Hair follicular keratinocyte (primary cell): ENCODE data around the gene GNG4. TPM values are rescaled to one million over a fixed set of nuclear protein-coding genes. Genes with fewer than 3 reads are reported as not detected.

Experiments
- total RNA-seq: library from RNA; depleted of rRNA; stranded (reverse); fragments of >200 nt; gene quantifications from 2 replicates; pipeline ENCODE4 v1.2.3, GENCODE V29; 2015

GNG4 gene
- total RNA-seq = 0.16 and 0.30 TPM in 2 replicates

GRCh38 chr1:235649368-235650163 is at the start of gene GNG4:
Gene GNG4, minus strand, starts transcription at chr1:235649784. Its CDS starts 65,946 bp downstream, at chr1:235583838.

GRCh38 chr1:235504122-235504493 is 145.5 kb downstream of the GNG4 start, which contains the start of gene B3GALNT2:
Gene B3GALNT2, minus strand, starts transcription at chr1:235504452. Its CDS starts 200 bp downstream, at chr1:235504252.

Other genes with a start within 250 kb of the GNG4 start
- gene B3GALNT2, start 145.3 kb downstream of the GNG4 start, total RNA-seq = 33.7 and 34.6 TPM in 2 replicates
- gene LYST, start 217.1 kb upstream of the GNG4 start, total RNA-seq = 6.8 TPM in 2 replicates